ENCODE measurements around the gene TNFAIP8.

Gene TNFAIP8

DNA sequence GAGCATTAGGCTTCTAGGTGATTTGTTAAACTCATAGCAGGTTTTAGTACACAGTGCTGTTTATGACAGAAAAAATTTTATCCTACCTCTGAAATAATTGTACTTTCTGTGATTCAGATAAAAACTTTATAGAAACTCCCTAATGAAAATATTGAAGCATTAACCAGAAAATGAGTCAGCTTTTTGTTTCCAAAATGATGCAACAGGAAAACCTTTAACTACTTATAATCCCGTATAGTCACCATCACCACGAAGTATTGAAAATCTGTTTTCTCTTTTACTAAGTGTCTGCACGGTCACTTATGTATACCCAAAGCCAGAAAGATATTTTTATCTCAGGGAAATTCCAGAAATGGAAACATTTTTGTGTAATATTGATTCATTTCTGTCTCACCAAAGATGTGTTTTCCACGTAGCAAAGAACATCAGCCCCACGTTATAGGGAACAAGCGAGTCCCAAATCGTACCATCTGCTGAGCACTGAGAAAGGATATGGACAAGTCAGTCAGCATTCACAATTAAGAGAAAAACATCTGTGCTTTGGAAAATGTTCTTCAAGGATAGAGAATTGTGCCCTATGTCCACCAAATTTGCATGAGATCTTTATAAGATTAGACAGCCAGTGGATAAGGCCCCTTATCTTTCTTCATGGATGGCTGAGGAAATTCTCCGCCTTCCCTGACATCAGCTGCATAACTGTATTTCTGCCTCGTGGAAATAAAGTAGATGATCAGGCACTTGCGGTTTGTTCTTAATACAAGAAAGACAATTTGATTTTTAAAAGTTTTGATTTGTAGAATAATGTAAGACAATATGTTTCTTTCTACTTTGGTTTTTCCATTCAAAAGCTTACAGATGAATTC lies 41.9 kb downstream of the TNFAIP8 start:
- peak; percentile 64 for DNase-seq

DNA sequence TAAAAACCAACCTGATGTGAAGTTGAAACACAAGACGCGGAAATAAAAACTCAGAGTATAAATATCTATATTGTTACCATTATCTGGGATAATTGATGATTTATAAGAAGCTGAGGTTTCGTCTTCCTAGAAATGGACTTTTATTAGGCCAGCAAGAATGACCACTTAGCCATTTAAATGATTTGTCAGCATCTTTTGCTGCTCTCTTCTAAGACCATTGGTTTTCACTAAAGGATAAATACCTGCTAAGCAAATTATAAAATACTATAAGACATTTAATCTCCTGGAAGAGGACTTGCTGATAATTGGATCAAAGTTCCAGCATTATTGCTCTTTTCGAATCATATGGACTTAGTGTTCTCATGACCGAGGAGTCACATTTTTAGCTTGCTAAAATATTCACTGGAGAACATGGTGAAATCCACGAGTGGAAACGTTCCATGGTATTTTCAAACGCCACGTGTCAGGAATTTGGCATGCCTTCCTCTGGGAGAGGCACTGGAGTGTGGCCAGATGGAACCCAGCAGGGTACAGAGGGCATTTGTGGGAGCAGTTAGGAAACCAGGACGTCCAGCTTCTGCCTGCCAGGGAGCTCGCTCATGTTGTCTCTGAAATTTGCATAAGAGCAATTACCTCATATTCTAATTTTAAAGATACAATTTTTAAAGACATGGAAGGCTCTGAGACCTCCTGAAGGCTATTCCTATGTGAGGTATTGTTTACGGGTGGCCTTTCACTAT lies 43.1 kb downstream of the TNFAIP8 start:
- DNase-seq, result no peak

GRCh38 chr5:119400245-119400644 lies 44.4 kb downstream of the TNFAIP8 start:
- no peak for DNase-seq

DNA sequence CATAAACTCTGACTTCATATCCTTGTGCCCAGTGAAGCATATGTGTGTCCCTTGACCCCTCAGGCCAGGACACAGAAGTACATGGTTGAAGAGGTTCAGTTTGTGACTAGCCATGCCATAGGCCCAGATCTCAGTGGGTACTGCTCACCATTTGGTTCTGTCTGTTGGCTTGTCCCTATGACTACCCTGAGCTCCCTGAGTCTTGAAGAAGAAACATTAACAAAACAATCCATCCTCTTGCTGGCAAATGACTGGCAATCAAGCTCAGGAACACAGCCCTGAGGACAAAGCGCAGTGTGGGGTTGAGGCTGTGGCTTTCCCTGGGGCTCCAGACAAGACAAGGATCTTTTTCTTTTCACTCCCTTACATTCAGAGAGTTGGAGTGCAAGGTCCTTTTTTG lies 46.3 kb downstream of the TNFAIP8 start:
- no peak for DNase-seq

DNA sequence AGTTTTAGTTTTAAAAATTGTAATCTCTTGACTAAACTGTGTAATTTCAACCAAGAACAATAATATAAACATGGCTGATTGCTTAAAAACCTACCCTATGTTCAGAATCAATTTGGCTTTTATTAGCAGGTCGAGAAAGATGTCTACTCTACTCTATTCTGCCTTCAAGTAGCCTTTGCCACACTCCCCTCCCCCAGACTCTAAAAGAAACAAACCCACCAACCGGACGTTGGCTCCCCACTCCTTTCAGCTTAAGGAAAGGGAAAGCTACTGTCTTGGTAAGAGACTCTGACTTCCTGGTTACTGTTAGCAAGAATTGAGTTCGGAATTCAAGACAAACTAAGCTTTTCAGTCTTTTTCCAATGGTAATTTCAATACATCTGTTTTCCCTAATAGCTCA lies 46.7 kb downstream of the TNFAIP8 start:
- DNase-seq, result no peak

- no peak for DNase-seq
Observed at GRCh38 chr5:119404033-119404432, 48.2 kb downstream of the TNFAIP8 start.

- DNase-seq, result peak; percentile 63
Observed at GRCh38 chr5:119405419-119405818, 49.6 kb downstream of the TNFAIP8 start.

DNA sequence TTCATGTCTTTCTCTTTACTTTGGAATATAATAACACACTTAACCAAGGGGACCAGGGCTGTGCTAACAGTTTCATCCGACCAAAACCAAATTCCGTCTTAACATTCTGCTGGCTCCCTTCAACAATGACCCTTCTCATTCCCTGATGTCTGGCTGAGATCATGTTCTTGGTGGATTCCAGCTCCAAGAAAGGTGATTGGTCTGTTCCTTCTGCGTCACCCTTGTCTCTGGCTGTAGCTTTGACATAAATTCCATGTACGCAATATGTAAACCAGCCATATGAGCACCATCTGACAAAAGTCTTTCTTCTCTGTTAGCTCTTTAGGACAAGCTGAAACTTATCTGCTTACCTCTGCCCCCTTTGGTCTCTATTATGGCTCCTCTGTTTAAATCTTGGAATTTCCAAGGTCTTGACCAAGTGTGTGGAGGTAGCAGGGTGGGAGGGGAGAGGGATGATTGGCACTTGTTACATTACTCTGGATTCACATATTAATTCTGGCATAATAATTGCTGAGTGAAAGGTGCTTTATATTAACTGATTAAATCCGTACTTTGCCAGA lies 50.8 kb downstream of the TNFAIP8 start:
- no peak for DNase-seq

GRCh38 chr5:119409235-119409815 lies 53.5 kb downstream of the TNFAIP8 start:
- DNase-seq, result peak; percentile 51

- DNase-seq, result no peak
Observed at GRCh38 chr5:119410448-119411159, 54.8 kb downstream of the TNFAIP8 start.

- peak; percentile 91 for DNase-seq
Observed at GRCh38 chr5:119411361-119412278, 55.8 kb downstream of the TNFAIP8 start.

DNA sequence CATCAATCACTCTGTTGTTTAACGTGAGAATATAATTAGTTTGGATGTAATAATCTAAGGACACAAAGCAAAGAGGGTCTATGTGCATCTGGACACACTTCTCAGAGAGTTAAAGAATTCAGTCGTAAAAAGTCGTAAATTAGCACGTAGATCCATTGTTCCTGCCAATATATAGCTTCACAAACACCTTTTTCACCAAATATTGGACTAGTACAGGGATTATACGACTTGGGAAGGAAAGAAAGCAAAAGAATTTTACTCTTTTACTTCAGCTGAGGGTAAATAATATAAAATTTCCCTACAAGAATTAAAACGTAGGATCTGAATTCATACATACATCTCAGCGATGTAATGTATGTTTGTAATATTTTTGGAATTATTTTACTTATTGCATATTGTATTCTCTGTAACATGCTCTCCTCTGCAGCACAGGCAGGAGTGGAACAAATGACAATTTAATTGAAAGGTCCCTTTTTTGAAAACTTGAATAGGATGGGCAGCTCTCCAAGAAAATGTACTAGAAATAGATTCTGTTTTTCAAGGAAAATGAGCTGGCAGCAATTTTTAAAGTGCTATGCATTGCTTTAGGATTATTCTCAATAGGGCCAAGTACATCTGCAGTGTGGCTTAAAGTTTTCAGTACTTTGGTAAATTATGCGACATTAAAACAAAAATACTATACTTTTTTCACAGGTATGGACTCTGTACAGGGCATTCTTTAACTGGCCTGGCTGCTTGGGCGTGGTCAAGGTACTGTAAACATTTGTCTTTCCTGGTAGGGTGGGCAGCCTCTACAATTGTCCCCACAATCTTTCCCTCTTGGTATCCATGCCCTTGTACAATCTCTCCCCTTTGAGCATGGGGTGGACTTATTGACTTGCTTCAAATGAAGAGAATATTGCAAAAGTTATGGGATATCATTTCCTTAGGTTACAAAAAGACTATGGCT lies 56.7 kb downstream of the TNFAIP8 start:
- DNase-seq, result no peak

- DNase-seq, result peak; percentile 94
Observed at GRCh38 chr5:119414124-119414734, 58.4 kb downstream of the TNFAIP8 start.

DNA sequence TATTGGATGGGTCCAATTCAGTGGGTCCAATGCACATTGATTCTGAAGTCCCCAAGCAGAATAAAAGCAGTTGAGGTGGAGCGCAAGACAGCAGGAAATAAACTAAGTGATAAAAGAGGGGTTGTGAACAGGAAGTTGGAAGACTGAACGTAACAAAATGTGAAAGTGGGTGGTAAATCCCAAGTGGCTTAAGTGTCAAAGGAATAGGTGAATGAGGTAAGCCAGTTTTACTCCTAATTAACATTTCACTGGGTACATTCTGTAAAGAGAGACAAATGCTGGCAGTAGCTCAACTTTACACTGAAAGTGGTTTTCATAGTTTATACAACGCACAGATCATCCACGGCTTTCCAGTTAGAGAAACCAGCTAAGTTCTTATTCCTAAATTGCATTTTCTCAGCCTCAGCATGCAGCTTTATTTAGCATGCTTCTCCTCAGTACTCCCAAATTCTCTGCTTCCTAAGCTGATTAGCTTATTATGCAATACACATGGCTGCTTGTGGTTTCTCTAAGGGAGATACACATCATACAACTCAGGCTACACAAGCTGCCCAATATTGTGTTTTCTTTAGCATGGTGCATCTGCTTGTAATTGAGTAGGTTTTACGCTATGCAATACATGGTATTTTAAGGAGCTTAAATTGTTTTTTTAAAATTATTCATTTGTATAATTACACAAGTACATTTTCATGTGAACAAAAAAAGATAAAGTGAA lies 62.2 kb downstream of the TNFAIP8 start:
- peak; percentile 81 for DNase-seq

DNA sequence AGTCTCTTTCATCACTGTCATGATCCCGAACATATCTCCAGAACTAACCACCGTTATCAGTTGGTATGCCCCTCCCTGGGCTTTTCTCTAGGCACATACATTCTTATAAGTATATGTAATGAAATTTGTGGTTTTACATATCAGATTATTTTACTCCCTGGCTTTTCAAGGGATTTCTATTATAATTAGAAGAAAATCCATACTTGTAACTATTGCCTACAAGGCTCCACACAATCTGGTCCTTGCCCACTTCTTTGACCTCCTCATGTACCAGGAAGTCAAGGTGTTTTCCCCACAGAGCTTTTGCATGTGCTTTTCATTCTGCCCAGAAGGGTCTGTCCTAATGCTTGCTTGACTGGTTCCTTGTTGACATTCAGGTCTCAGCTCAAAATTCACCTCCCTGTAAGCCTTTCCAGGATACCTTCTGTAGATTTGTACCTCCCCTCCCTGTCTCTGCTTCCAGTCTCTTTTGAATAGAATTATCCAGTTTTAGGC lies 62.8 kb downstream of the TNFAIP8 start:
- peak; percentile 69 for DNase-seq

- DNase-seq, result peak; percentile 72
Observed at GRCh38 chr5:119420169-119420568, 64.3 kb downstream of the TNFAIP8 start.

DNA sequence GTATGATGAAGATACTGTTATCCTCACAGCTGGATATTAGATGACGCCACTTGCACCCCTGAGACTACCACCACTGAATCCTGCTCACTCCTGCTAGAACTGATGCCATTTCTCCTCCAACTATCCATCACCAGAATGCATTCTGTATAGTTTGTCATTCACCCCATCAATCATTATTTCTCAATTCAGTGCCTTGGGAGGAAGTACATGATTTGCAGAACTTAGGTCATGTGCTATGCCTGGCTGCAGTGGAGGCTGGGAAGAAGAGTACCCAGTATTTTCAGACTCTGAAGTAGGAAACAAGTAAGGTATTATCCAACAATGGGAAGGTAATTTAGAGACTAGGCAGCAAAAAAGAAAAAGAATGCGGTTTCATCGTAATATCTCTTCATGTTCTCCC lies 70.2 kb downstream of the TNFAIP8 start:
- peak; percentile 69 for DNase-seq

DNA sequence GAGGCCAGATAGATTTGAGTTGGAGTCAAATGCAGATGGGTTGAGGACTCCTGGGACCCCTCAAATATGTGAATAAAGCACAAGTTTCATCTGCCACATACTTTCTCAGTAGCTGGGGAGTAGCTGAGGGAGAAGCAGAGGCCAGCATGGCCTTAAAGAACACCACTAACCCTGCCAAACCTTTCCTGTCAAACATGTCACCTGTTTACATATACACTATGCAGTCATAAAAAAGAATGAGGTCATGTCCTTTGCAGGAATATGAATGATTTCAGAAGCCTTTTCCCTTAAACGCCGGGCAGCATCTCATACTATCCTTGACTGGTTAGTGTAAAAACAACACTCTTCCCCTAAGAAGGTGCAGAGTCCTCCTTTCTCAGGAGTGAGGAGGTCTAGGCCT lies 71.2 kb downstream of the TNFAIP8 start:
- no peak for DNase-seq

- DNase-seq, result peak; percentile 69
Observed at GRCh38 chr5:119427596-119427995, 71.8 kb downstream of the TNFAIP8 start.

Data from hematopoietic multipotent progenitor cell treated with erythropoietin and hydrocortisone succinate and interleukin-3 and kit ligand, for 4 days (in vitro differentiated cells).